ENCODE results near the gene UNC13A.

The UNC13A gene

DNA sequence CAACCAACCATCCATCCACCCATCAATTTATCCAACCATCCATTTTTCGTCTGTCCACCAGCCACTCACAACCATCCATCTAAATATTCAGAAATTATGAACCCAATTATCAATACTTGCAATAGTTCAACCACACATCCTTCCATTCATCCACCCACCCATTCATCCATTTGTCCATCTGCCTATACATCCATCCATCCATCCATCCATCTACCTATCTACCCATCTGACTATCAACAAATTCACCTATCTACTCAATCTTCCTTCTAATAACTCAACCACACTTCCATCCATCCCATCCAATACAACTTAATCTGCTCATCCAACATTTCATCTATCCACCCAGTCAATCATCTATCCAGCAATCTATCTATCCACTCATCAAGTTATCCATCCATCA lies 46.3 kb downstream of the UNC13A start:
- in situ Hi-C loops (cut with MboI; ENCODE audit: low sequenced_read_pairs, unreplicated experiment), result no loop called here
- TF ChIP-seq, protein P1, sequence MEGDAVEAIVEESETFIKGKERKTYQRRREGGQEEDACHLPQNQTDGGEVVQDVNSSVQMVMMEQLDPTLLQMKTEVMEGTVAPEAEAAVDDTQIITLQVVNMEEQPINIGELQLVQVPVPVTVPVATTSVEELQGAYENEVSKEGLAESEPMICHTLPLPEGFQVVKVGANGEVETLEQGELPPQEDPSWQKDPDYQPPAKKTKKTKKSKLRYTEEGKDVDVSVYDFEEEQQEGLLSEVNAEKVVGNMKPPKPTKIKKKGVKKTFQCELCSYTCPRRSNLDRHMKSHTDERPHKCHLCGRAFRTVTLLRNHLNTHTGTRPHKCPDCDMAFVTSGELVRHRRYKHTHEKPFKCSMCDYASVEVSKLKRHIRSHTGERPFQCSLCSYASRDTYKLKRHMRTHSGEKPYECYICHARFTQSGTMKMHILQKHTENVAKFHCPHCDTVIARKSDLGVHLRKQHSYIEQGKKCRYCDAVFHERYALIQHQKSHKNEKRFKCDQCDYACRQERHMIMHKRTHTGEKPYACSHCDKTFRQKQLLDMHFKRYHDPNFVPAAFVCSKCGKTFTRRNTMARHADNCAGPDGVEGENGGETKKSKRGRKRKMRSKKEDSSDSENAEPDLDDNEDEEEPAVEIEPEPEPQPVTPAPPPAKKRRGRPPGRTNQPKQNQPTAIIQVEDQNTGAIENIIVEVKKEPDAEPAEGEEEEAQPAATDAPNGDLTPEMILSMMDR (IDR thresholded peaks at IDR 0.05; ENCODE audit: borderline replicate concordance, control extremely low read depth, extremely low read depth, insufficient read depth, missing control alignments), result no peak
- DNase-seq (ENCODE audit: low spot score), result no peak

DNA sequence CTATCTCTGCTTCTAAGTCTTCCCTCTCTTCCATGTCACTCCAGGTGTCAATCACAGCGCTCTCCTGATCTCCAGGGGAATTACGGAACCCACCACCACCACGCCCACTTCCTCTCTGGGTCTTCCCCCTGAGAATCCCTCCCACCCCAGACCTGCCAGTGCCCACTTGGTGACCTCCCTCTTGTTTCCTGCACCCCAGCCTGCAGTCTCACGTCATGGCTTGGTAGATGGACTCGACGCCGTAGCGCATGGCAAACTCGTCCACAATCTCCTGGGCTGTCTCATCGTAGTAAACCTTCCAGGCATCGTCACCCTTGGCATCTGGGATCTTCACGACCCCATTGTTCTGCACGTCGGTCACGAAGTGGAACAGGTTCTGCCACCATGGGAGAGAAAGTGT lies 47.0 kb downstream of the UNC13A start:
- in situ Hi-C loops (cut with MboI; ENCODE audit: low sequenced_read_pairs, unreplicated experiment), result no loop called here

DNA sequence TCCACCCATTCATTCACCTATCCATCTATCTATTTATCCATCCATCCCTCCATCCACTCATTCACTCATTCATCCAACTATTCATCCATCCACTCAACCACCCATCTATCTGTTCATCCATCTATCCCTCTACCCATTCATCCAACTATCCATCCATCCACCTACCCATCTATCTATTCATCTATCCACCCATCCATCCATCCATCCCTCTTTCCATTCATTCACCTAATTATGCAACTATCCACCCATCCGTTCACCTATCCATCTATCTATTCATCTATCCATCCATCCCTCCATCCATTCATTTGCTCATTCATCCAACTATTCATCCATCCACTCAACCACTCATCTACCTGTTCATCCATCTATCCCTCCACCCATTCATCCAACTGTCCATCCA lies 54.5 kb downstream of the UNC13A start:
- in situ Hi-C loops (cut with MboI; ENCODE audit: low sequenced_read_pairs, unreplicated experiment), result no loop called here
- TF ChIP-seq, protein P1 (IDR thresholded peaks at IDR 0.05; ENCODE audit: borderline replicate concordance, control extremely low read depth, extremely low read depth, insufficient read depth, missing control alignments), result no peak
- no peak for DNase-seq (ENCODE audit: low spot score)

More for the DNA sequence above, 47.0 kb downstream of the UNC13A start:
- no peak for DNase-seq (ENCODE audit: low spot score)
- TF ChIP-seq, protein P1 (IDR thresholded peaks at IDR 0.05; ENCODE audit: borderline replicate concordance, control extremely low read depth, extremely low read depth, insufficient read depth, missing control alignments), result no peak

DNA sequence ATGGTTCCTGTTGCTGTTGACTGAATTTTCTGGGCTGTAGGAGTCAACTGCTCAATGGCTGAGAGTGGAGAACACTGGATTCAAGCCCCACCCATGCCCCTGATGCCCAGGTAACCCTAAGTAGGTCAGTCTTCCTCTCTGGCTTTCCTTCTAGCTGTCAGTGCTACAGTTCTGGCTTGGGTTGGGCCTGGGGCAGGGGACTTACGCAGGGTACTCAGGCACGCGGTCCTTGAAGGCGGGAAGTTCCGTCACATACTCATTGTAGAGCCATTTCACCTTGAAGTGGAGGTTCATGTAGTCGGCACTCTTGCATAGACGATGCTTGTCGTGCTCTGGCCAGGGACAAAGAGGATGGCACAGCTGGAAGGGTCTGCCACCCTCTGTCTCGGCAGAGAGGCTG lies 55.6 kb downstream of the UNC13A start:
- in situ Hi-C loops (cut with MboI; ENCODE audit: low sequenced_read_pairs, unreplicated experiment), result no loop called here
- no peak for DNase-seq (ENCODE audit: low spot score)
- TF ChIP-seq, protein P1 (IDR thresholded peaks at IDR 0.05; ENCODE audit: borderline replicate concordance, control extremely low read depth, extremely low read depth, insufficient read depth, missing control alignments), result no peak

DNA sequence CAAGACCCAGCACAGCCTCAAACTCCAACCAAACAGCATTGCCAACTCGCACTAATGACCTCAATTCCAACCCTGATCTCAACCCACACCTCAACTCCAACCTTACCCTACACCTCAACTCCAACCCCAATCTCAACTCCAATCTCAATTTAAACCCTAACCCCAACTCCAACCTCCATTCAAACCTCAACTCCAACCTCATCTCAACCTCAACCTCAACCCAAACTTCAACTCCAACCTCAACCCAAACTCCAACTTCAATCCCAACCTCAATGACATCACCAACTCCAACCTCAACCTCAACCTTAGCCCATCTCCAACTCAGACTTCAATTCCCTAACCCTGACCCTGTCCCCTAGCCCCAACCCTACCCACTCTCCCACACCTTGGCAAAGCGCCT lies 58.4 kb downstream of the UNC13A start:
- no peak for DNase-seq (ENCODE audit: low spot score)
- in situ Hi-C loops (cut with MboI; ENCODE audit: low sequenced_read_pairs, unreplicated experiment), result no loop called here
- TF ChIP-seq, protein P1 (IDR thresholded peaks at IDR 0.05; ENCODE audit: borderline replicate concordance, control extremely low read depth, extremely low read depth, insufficient read depth, missing control alignments), result no peak

DNA sequence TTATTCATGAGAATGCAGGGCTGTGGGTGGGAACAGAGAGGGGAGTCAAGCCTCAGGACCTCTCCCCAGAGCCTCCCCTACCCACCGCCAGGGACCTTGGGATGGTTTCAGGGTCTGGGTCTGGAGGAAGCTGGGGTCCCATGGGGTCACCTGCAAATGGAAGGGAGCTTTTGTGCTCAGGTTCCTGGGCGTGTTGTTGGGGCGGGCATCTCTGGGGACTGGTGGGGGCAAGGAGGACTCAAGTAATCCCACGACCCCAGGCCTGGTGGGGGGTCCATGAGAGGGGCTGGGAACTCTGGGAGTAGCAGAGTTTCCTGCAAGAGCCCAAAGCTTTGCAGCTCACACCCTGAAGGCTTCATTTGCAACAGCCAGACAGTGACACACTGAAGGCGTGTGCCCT lies 60.2 kb downstream of the UNC13A start:
- no peak for DNase-seq (ENCODE audit: low spot score)
- TF ChIP-seq, protein P1 (IDR thresholded peaks at IDR 0.05; ENCODE audit: borderline replicate concordance, control extremely low read depth, extremely low read depth, insufficient read depth, missing control alignments), result no peak
- in situ Hi-C loops (cut with MboI; ENCODE audit: low sequenced_read_pairs, unreplicated experiment), result no loop called here

DNA sequence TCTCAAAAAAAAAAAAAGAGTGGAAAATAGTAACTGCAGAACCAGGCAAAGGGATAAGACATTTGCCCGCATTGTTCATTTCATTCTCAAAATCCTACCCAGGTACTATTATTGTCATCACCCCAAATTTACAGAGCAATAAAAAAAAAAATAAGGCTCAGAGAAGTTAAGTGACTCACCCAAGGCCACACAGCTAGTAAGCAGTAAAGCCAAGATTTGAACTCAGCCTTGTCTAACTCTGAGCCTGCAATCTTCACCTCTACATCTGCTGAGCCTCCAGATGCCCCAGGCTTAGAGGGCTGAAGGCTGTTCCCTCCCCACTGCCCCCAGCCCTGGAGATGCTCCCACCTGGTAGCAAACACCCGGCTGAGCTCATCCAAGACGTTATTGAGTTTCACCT lies 61.0 kb downstream of the UNC13A start:
- no peak for DNase-seq (ENCODE audit: low spot score)
- in situ Hi-C loops (cut with MboI; ENCODE audit: low sequenced_read_pairs, unreplicated experiment), result no loop called here
- TF ChIP-seq, protein P1 (IDR thresholded peaks at IDR 0.05; ENCODE audit: borderline replicate concordance, control extremely low read depth, extremely low read depth, insufficient read depth, missing control alignments), result no peak

Data from GM13976 (cell line).